Measurements from ENCODE around the gene EYS.

The EYS gene

GRCh38 chr6:64415926-64416325 lies 1291.1 kb downstream of the EYS start:
- TF ChIP-seq FOXP2 (optimal IDR thresholded peaks at IDR 0.05; ENCODE audit: borderline replicate concordance, extremely low read depth, extremely low read length, insufficient read depth) (no peak), SIN3A (IDR thresholded peaks at IDR 0.05; ENCODE audit: borderline replicate concordance, insufficient read depth, low read length) (no peak), POLR2AphosphoS5 (IDR thresholded peaks at IDR 0.05; ENCODE audit: low read depth, low read length) (no peak), TAF1 (IDR thresholded peaks at IDR 0.05; ENCODE audit: borderline replicate concordance, insufficient read depth, low read length) (no peak)
- TF ChIP-seq, protein P1, sequence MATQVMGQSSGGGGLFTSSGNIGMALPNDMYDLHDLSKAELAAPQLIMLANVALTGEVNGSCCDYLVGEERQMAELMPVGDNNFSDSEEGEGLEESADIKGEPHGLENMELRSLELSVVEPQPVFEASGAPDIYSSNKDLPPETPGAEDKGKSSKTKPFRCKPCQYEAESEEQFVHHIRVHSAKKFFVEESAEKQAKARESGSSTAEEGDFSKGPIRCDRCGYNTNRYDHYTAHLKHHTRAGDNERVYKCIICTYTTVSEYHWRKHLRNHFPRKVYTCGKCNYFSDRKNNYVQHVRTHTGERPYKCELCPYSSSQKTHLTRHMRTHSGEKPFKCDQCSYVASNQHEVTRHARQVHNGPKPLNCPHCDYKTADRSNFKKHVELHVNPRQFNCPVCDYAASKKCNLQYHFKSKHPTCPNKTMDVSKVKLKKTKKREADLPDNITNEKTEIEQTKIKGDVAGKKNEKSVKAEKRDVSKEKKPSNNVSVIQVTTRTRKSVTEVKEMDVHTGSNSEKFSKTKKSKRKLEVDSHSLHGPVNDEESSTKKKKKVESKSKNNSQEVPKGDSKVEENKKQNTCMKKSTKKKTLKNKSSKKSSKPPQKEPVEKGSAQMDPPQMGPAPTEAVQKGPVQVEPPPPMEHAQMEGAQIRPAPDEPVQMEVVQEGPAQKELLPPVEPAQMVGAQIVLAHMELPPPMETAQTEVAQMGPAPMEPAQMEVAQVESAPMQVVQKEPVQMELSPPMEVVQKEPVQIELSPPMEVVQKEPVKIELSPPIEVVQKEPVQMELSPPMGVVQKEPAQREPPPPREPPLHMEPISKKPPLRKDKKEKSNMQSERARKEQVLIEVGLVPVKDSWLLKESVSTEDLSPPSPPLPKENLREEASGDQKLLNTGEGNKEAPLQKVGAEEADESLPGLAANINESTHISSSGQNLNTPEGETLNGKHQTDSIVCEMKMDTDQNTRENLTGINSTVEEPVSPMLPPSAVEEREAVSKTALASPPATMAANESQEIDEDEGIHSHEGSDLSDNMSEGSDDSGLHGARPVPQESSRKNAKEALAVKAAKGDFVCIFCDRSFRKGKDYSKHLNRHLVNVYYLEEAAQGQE (IDR thresholded peaks at IDR 0.05; ENCODE audit: insufficient read depth in 1 of 2, low read depth in 2 of 2, low read length in 2 of 2), result no peak

GRCh38 chr6:64411226-64411625 lies 1295.8 kb downstream of the EYS start:
- TF ChIP-seq FOXP2 (optimal IDR thresholded peaks at IDR 0.05; ENCODE audit: borderline replicate concordance, extremely low read depth, extremely low read length, insufficient read depth) (no peak), POLR2AphosphoS5 (IDR thresholded peaks at IDR 0.05; ENCODE audit: low read depth, low read length) (no peak), SIN3A (IDR thresholded peaks at IDR 0.05; ENCODE audit: borderline replicate concordance, insufficient read depth, low read length) (no peak), TAF1 (IDR thresholded peaks at IDR 0.05; ENCODE audit: borderline replicate concordance, insufficient read depth, low read length) (no peak)
- TF ChIP-seq, protein P1 (IDR thresholded peaks at IDR 0.05; ENCODE audit: insufficient read depth in 1 of 2, low read depth in 2 of 2, low read length in 2 of 2), result no peak

- TF ChIP-seq TAF1 (IDR thresholded peaks at IDR 0.05; ENCODE audit: borderline replicate concordance, insufficient read depth, low read length), result no peak
- no peak for TF ChIP-seq SIN3A (IDR thresholded peaks at IDR 0.05; ENCODE audit: borderline replicate concordance, insufficient read depth, low read length)
- TF ChIP-seq POLR2AphosphoS5 (IDR thresholded peaks at IDR 0.05; ENCODE audit: low read depth, low read length), result no peak
- TF ChIP-seq, protein P1 (IDR thresholded peaks at IDR 0.05; ENCODE audit: insufficient read depth in 1 of 2, low read depth in 2 of 2, low read length in 2 of 2), result no peak
- no peak for TF ChIP-seq FOXP2 (optimal IDR thresholded peaks at IDR 0.05; ENCODE audit: borderline replicate concordance, extremely low read depth, extremely low read length, insufficient read depth)
Observed at GRCh38 chr6:64409948-64410347, 1297.1 kb downstream of the EYS start.

- no peak for TF ChIP-seq SIN3A (IDR thresholded peaks at IDR 0.05; ENCODE audit: borderline replicate concordance, insufficient read depth, low read length)
- TF ChIP-seq TAF1 (IDR thresholded peaks at IDR 0.05; ENCODE audit: borderline replicate concordance, insufficient read depth, low read length), result no peak
- TF ChIP-seq FOXP2 (optimal IDR thresholded peaks at IDR 0.05; ENCODE audit: borderline replicate concordance, extremely low read depth, extremely low read length, insufficient read depth), result no peak
- TF ChIP-seq, protein P1 (IDR thresholded peaks at IDR 0.05; ENCODE audit: insufficient read depth in 1 of 2, low read depth in 2 of 2, low read length in 2 of 2), result no peak
- TF ChIP-seq POLR2AphosphoS5 (IDR thresholded peaks at IDR 0.05; ENCODE audit: low read depth, low read length), result no peak
Observed at GRCh38 chr6:64404396-64404795, 1302.6 kb downstream of the EYS start.

- no peak for TF ChIP-seq SIN3A (IDR thresholded peaks at IDR 0.05; ENCODE audit: borderline replicate concordance, insufficient read depth, low read length)
- no peak for TF ChIP-seq TAF1 (IDR thresholded peaks at IDR 0.05; ENCODE audit: borderline replicate concordance, insufficient read depth, low read length)
Observed at GRCh38 chr6:64383277-64383676, 1323.7 kb downstream of the EYS start.
